Cardiac fibroblast (primary cell): Measurements from ENCODE around the gene NCOA7.

Experiments
- DNase-seq, 2 donors: peaks; one replicate each; pipeline versions ENCODE4 v3.0.0 to v3.0.0-alpha.2; 2010; ENCODE audit warnings: low read depth in 2 of 2
- H3K4me3 ChIP-seq, 2 donors: replicated peaks in 1 of 2; 1 replicate in 1 of 2; 2 replicates in 1 of 2; pipeline ENCODE4 v1.5.1; 2011; ENCODE audit warnings: low read depth in 2 of 2, low read length in 2 of 2, mild to moderate bottlenecking in 2 of 2, moderate library complexity in 1 of 2
- CTCF ChIP-seq: IDR thresholded peaks from one replicate; pipeline ENCODE4 v1.5.1; 2011; ENCODE audit warnings: low read depth, mild to moderate bottlenecking, low read length, inconsistent platforms

NCOA7 gene

GRCh38 chr6:125943528-125944433 is 153.0 kb downstream of the NCOA7 start:
- TF ChIP-seq CTCF: no peak
- H3K4me3 ChIP-seq: no peak overlapping the region
- DNase-seq: no peak

- DNase-seq: peak; percentile 83 to 93
- TF ChIP-seq CTCF: no peak
- no peak overlapping the region for H3K4me3 ChIP-seq
Observed at GRCh38 chr6:125944434-125944816, 153.7 kb downstream of the NCOA7 start.

- no peak overlapping the region for H3K4me3 ChIP-seq
- TF ChIP-seq CTCF: no peak
- no peak for DNase-seq
Observed at GRCh38 chr6:125944896-125945295, 154.1 kb downstream of the NCOA7 start.

- TF ChIP-seq CTCF: no peak
Observed at GRCh38 chr6:125945378-125946141, 154.8 kb downstream of the NCOA7 start.

GRCh38 chr6:125947615-125948014 is 156.9 kb downstream of the NCOA7 start:
- peak; percentile 71 to 83 for DNase-seq
- H3K4me3 ChIP-seq: no peak overlapping the region
- TF ChIP-seq CTCF: no peak

More at GRCh38 chr6:125945378-125946141, 154.8 kb downstream of the NCOA7 start:
- H3K4me3 ChIP-seq: no peak overlapping the region
- peak; percentile 67 to 71 for DNase-seq

GRCh38 chr6:125948455-125948854 is 157.7 kb downstream of the NCOA7 start:
- DNase-seq: no peak
- no peak overlapping the region for H3K4me3 ChIP-seq
- TF ChIP-seq CTCF: no peak
